Colonic mucosa (tissue), 4 donors: ENCODE data around the gene PPFIBP2. TPM values are rescaled to one million over a fixed set of nuclear protein-coding genes. Genes with fewer than 3 reads are reported as not detected.

ENCODE experiments used
- DNase-seq: peaks from one replicate; pipeline ENCODE4 v3.0.0-alpha.2; 2020
- H3K27ac ChIP-seq: fragments of 200-600 bp; one replicate; pipeline ENCODE4 v1.8.0; 2021
- H3K27me3 ChIP-seq: fragments of 200-600 bp; one replicate; pipeline ENCODE4 v1.8.0; 2021
- H3K36me3 ChIP-seq: fragments of 200-600 bp; one replicate; pipeline ENCODE4 v1.8.0; 2021
- H3K4me1 ChIP-seq: fragments of 200-600 bp; one replicate; pipeline ENCODE4 v1.8.0; 2021; ENCODE audit warnings: mild to moderate bottlenecking
- H3K4me3 ChIP-seq: fragments of 200-600 bp; one replicate; pipeline ENCODE4 v1.8.0; 2021
- H3K9ac ChIP-seq, 2 donors: one replicate each; pipeline ENCODE4 v1.7.0; 2013; ENCODE audit warnings: control low read depth in 2 of 2, low read depth in 2 of 2, low read length in 2 of 2
- H3K9me3 ChIP-seq: fragments of 200-600 bp; one replicate; pipeline ENCODE4 v1.8.0; 2021
- intact Hi-C: fragments of 100-400 bp; cut with DNase I; formaldehyde crosslinking; loops from one replicate; pipeline ENCODE4 v1.14.1; 2022
- total RNA-seq, 2 donors: library from RNA; stranded (reverse); fragmentation: NEBNext Ultra II Directional in 1 of 2; extraction: Animal tissue kit (Norgen Biotek cat#: 25700) in 1 of 2; gene quantifications; one replicate each; pipeline ENCODE4 v1.2.1, GENCODE V29; 2021
- TF ChIP-seq, protein P1 (sequence below): fragments of 200-600 bp; IDR thresholded peaks from one replicate; pipeline ENCODE4 v1.8.0; 2022; ENCODE audit warnings: antibody characterized with exemption, mild to moderate bottlenecking
- donor health status: healthy.
- donor health status: DM: no; HTN: no; CAD: no.
- donor health status: DM: no; HTN: no; CAD: no.

Gene PPFIBP2
- total RNA-seq, 2 donors from 2014 or later = 54.0 to 67.9 TPM

DNA sequence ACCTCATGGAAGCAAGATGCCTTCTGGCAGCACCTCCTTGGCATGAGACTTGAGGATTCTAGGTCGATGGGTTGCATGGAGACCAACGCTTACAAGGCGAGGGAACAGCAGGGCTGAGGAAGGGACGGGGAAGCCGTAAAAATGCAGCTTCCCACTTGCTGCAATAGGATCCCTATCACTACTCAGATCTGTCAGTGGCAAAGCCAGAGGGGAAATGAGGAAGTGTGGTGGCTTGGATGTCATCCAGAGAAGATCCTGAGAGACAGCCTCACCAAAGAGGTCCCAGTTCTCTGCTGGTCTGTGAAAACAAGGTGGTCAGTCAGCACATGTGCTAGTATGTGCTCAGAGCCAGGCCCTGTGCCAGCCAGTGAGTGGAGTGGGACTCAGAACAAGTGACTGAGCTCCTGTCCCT is 137.3 kb downstream of the PPFIBP2 start:
- intact Hi-C loops = no loop called here
- Histone ChIP-seq H3K9ac (no peak overlapping the region), H3K9me3 (no peaks in the 10 kb centered on the region), H3K4me3 (no peak overlapping the region), H3K36me3 (peaks cover 19% of the 10 kb centered on the region), H3K27me3 (no peaks in the 10 kb centered on the region), H3K27ac (no peak overlapping the region), H3K4me1 (no peaks in the 10 kb centered on the region)
- TF ChIP-seq, protein P1, sequence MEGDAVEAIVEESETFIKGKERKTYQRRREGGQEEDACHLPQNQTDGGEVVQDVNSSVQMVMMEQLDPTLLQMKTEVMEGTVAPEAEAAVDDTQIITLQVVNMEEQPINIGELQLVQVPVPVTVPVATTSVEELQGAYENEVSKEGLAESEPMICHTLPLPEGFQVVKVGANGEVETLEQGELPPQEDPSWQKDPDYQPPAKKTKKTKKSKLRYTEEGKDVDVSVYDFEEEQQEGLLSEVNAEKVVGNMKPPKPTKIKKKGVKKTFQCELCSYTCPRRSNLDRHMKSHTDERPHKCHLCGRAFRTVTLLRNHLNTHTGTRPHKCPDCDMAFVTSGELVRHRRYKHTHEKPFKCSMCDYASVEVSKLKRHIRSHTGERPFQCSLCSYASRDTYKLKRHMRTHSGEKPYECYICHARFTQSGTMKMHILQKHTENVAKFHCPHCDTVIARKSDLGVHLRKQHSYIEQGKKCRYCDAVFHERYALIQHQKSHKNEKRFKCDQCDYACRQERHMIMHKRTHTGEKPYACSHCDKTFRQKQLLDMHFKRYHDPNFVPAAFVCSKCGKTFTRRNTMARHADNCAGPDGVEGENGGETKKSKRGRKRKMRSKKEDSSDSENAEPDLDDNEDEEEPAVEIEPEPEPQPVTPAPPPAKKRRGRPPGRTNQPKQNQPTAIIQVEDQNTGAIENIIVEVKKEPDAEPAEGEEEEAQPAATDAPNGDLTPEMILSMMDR = no peak
- no peak for DNase-seq

DNA sequence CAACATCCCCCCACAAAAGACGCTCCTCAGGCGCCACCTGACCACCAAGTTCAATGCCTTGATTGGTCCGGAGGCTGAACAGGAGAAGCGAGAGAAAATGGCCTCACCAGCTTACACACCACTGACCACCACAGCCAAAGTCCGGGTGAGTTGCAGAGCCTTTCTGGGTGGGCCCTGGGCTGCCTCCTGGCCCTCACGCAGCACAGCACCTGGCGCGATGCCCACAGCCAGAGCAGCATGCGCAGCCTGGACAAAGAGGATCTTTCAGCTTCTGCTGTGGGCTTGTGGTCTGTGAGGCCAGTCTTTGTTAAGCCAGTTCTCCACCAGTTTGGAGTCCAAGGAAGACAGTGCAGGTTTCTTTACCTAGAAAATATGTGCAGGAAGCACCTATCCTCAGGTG is 137.9 kb downstream of the PPFIBP2 start:
- no peak for DNase-seq
- Histone ChIP-seq H3K27ac (no peak overlapping the region), H3K4me3 (no peak overlapping the region), H3K27me3 (no peaks in the 10 kb centered on the region), H3K36me3 (peaks cover 19% of the 10 kb centered on the region), H3K9ac (no peak overlapping the region), H3K4me1 (no peaks in the 10 kb centered on the region), H3K9me3 (no peaks in the 10 kb centered on the region)
- intact Hi-C loops = no loop called here
- TF ChIP-seq, protein P1 = no peak

DNA sequence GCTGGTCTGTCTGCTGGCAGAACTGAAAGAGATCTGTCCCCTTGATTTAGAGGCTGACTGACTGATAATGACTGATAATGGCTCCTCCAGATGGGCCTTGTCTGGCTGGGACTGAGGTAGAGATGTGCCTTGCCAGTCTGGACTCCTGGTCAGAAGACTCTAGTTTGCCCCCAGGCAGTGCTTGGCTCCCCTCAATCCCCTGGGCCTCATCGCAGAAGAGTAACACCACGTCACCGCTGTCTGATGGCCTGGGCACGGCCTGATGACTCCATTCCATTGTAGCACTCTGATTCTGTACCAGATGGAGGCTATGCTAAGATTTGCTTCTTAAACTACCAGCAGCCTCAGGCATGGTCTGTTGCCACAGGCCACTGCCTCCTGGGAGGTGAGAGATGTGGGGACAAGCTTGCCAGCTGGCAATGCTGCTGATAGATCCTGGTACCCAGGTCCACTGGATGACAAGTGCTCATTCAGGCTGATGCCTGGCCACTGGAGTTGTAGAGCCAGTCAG is 140.5 kb downstream of the PPFIBP2 start:
- Histone ChIP-seq H3K9me3 (no peaks in the 10 kb centered on the region), H3K36me3 (peaks cover 15% of the 10 kb centered on the region), H3K4me1 (no peaks in the 10 kb centered on the region), H3K4me3 (no peak overlapping the region), H3K9ac (no peak overlapping the region), H3K27me3 (no peaks in the 10 kb centered on the region), H3K27ac (no peak overlapping the region)
- intact Hi-C loops = no loop called here
- DNase-seq = no peak
- TF ChIP-seq, protein P1 = no peak

DNA sequence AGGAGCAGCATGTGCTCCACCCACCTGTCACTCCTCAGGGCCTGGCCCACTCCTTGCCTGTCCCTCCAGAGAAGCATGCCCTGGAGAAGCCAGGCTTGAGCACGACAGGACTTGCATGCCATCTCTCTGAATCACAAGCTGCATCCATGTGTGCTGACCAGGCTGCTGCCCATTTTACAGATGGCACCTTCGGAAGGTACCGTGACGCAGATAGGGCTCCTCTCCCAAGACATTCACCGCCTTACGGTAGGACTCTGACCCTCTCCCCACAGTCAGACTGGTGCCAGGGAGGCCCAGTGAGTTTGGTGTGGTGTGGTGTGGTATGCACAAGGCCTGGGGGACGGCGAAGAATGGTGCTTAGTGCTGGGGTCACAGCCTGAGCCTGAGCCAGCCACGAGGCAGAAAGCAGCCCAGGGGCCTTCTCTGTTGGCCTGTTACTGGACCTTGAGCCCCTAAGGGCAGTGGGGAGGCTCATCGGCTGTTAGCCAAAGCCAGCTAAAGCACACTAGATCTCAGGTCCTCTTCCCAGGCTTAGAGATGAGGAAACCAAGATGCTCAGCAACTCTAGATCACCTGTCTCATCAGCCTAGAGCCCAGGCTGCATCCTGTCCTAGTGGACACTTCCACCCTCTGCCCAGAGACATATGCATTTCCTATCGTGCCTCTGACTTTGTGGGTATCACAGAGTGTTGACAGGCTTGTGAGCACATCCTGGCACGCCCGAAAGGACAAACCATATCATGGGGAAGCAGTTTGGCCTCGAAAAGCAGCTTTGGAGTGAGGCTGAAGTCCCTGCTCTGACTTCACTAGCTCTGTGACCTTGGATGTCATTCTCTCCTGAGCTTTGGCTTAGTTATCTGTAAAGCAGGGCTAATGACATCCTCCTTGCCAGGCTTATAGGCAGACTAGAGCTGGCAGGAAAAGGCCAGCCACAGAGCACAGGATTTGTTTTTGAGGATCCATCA is 141.7 kb downstream of the PPFIBP2 start:
- intact Hi-C loops = loop anchor here (2.0 kb wide), 1 partner anchor 85 kb away; no protein-coding TSS in a partner anchor
- H3K36me3 ChIP-seq = peaks cover 14% of the 10 kb centered on the region
- TF ChIP-seq, protein P1 = no peak

DNA sequence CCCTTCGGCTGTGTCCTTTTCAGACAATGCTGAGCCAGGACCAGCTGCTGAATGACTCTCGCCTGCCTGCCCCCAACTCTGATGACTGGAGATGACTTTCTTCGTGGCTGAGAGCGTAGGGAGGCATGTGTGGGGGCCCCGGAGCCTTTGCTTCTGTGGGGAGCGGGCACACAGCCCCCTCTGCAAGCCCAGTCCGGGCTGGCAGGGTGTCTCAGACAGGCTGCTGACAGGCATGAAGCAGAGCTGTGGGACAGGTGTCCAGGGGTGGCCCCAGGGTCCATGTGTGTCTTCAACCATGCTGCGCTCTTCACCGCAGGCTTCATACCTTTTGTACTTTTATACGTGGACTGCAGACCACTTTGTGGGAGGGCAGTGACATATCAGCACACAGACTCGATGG is 142.9 kb downstream of the PPFIBP2 start:
- Histone ChIP-seq H3K27me3 (no peaks in the 10 kb centered on the region), H3K9me3 (no peaks in the 10 kb centered on the region), H3K36me3 (peaks cover 9% of the 10 kb centered on the region), H3K4me3 (no peak overlapping the region), H3K27ac (no peak overlapping the region), H3K9ac (no peak overlapping the region), H3K4me1 (no peaks in the 10 kb centered on the region)
- TF ChIP-seq, protein P1 = no peak
- intact Hi-C loops = loop anchor here (2.0 kb wide), 1 partner anchor 86 kb away; no protein-coding TSS in a partner anchor
- peak; percentile 14 for DNase-seq

More for the DNA sequence above, 141.7 kb downstream of the PPFIBP2 start:
- Histone ChIP-seq H3K9ac (no peak overlapping the region), H3K9me3 (no peaks in the 10 kb centered on the region), H3K27me3 (no peaks in the 10 kb centered on the region), H3K4me1 (no peaks in the 10 kb centered on the region), H3K27ac (no peak overlapping the region), H3K4me3 (no peak overlapping the region)
- peak; percentile 10 for DNase-seq
